GM12864 (cell line): ENCODE data around the gene MMP3.

Source experiments
- DNase-seq: peaks from one replicate; pipeline ENCODE4 v3.0.0-alpha.2; 2011; ENCODE audit warnings: low read depth
- H3K4me3 ChIP-seq: 2 replicates; pipeline ENCODE4 v1.5.1; 2011; ENCODE audit warnings: mild to moderate bottlenecking, low read depth, low read length, control low read depth
- TF ChIP-seq, protein P1 (sequence below): IDR thresholded peaks from 2 replicates; pipeline ENCODE4 v1.5.1; 2011; ENCODE audit warnings: low read depth, mild to moderate bottlenecking, moderate library complexity, low read length, control low read depth, inconsistent platforms; ENCODE audit errors: missing control alignments

Gene MMP3

DNA sequence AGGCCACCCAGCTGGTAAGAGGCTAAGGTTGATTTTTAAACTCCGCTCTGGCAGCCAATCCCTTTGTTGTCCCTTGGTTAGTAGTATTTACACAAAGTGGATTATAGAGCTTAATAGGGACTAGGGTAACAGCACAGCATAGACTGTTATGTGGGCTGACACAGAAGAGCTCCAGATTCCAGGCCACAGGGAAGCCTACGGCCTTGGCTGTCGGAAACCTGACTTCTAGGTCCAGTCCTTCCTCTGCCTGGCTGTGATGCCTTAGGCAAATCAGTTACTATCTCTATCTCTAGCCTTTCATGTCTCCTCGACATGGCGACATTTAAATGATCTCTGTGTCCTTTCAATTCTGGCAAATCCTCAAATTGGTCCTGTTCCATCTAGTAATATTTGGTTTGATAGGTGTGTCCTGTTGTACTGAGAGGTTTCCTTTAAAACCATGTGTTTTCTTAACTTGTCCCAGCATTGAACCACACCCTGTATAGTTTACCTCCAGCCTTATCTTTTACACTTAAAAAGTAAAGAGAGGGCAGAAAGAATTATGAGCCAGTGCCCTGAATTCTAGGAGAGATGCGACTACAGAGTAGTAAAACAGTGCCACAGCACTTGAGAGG is 49.6 kb downstream of the MMP3 start:
- no peak overlapping the region for H3K4me3 ChIP-seq
- TF ChIP-seq, protein P1, sequence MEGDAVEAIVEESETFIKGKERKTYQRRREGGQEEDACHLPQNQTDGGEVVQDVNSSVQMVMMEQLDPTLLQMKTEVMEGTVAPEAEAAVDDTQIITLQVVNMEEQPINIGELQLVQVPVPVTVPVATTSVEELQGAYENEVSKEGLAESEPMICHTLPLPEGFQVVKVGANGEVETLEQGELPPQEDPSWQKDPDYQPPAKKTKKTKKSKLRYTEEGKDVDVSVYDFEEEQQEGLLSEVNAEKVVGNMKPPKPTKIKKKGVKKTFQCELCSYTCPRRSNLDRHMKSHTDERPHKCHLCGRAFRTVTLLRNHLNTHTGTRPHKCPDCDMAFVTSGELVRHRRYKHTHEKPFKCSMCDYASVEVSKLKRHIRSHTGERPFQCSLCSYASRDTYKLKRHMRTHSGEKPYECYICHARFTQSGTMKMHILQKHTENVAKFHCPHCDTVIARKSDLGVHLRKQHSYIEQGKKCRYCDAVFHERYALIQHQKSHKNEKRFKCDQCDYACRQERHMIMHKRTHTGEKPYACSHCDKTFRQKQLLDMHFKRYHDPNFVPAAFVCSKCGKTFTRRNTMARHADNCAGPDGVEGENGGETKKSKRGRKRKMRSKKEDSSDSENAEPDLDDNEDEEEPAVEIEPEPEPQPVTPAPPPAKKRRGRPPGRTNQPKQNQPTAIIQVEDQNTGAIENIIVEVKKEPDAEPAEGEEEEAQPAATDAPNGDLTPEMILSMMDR = no peak
- DNase-seq = no peak

DNA sequence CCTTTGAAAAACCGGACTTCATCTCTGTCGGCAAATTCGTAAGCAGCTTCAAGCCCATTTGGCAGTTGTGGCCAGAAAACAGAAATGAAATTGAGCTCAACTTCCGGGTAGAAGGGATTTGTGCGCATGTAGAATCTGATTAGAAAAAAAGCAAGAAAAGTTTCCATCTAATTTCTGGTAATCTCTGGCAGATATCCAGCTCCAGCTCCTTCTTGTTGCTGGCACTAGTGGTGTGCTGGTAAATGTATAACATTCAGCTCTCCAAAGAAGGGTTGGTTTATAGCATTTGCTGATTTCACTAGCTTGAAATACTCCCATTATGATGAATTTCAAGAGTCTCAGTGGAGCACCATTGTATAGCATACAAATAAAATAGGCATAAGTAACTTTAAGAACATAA is 50.8 kb downstream of the MMP3 start:
- no peak for DNase-seq
- TF ChIP-seq, protein P1 = no peak
- H3K4me3 ChIP-seq = no peak overlapping the region

DNA sequence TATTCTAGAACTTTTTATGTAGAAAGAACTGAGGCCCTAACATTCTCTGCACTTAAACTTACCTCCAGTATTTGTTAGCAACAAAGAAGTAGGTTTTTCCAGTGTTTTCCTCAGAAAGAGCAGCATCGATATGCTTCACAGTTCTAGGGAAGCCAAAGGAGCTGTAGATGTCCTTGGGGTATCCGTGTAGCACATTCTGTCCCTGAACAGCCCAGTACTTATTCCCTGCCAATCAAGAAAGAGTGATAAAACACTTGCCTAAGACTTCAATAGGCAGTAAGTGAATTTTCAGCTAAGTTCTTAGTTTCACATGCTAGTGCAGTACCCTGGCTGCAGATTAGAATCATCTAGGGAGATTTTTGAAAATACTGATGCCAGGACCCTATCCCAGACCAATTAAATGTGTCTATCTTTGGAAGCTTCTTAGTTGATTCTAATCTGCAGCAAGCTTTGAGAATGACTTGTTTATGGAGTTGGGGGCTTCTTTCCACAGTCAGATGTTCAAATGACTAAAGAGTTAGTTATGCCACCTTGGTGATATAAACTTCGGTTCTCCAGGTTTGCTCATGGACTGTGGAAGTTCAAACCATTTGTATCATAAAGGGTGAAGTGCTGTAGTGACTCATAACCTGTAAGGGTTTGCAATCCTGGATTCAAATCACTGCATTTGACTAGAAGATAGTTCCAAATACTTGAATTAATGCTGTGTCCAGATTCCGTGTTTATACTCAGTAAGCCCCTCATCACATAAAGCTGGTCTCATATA is 52.0 kb downstream of the MMP3 start:
- no peak overlapping the region for H3K4me3 ChIP-seq
- TF ChIP-seq, protein P1 = no peak
- no peak for DNase-seq

DNA sequence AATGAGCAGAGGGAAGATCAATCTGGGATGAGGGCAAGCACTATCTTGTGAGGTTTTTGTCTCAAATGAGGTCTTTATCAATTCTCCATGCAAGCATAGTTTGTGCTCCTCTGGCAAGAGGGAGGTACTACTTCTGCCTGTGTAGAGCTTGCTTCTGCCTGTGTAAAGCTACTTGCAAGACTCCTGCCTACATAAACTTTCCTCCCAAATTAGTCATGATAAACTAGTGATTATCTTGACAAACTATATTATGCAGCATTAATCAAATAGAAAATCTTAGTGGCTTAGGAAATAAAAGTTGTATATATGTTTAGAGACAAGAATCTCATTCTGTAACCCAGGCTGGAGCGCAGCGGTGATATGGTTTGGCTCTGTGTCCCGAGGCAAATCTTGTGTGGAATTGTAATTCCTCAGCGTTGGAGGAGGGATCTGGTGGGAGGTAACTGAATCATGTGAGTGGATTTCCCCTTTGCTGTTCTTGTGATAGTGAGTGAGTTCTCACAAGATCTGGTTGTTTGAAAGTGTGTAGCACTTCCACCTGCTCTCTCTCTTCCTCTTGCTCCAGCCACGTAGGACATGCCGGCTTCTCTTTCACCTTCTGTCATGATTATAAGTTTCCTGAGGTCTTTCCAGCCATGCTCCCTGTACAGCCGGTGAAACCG is 54.9 kb downstream of the MMP3 start:
- H3K4me3 ChIP-seq = no peak overlapping the region
- TF ChIP-seq, protein P1 = no peak
- no peak for DNase-seq
